ENCODE measurements around the gene PRKCZ.

DNA sequence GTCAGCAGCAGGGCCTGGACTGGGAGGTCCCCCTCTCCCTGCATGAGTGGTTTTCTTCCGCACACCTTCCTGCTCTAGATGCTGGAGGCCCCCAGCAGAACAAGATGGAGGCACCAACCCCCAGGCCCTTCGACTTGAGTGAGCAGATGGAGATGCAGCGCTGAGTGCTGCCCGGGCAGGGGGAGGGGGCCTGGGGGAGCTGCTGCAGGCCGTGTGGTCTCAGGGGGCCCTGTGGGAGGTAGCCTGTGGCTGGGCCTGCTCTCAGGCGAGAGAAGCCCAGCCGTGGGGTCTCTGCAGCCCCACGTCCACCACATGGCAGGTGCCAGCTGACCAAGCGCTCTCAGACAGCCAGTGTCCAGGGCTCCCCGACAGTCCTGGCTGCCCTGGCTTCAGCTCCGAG lies 145.6 kb downstream of the PRKCZ start:
- TF ChIP-seq SUZ12 (IDR thresholded peaks at IDR 0.05; ENCODE audit: extremely low read depth, insufficient read depth, insufficient read length) = no peak
- TF ChIP-seq ZNF274 (IDR thresholded peaks at IDR 0.05; ENCODE audit: low read depth, low read length) = no peak
- no peak for TF ChIP-seq YY1 (IDR thresholded peaks at IDR 0.05; ENCODE audit: insufficient read depth, insufficient read length)

All from NT2/D1 (cell line).